HG03103 (cell line): ENCODE measurements around the gene ZNF532.

Experiments used
- ATAC-seq: cut with Tn5 transposase; IDR thresholded peaks from one replicate; pipeline ENCODE4 v1.9.1; 2021; ENCODE audit warnings: low read depth; ENCODE audit not compliant: unreplicated experiment

Gene ZNF532

DNA sequence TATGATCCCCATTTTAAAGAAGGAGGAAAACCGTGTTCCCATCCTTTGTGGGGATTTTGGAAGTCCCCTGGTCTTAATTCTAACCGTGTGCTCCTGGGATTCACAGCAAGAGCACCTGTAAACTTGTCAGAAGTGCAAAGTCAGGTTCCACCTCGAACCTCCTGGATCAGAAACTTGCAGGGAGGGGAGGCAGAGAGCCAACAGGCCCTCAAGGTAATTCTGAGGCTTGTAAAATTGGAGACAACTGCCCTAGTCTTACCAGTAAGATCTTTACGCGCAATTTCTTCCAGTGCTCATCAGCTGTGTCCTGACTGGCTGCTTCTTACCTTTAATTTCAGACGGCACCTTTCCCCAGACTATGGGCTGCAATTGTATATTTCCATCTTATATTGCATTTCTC, 161.7 kb downstream of the ZNF532 start:
- no peak for ATAC-seq

DNA sequence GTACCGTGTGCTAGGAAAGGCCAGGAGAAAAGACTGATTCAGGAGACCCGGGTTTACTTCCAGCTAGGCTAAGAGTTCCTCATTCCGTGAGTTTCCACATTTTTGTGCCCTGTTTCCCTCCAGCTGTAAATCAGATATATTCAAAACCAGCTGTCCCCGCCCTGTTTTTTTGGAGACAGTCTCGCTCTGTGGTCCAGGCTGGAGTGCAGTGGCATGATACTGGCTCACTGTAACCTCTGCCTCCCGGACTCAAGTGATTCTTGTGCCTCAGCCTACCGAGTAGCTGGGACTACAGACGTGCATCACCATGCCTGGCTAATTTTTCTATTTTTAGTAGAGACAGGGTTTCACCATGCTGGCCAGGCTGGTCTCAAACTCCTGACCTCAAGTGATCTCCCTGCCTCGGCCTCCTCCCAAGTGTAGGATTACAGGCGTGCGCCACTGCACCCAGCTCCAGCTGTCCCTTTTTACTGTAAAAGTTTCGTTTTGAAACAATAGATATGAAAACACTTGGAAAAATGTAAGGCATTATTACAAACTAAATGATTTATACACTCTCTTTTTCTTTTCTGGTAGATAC, 162.2 kb downstream of the ZNF532 start:
- ATAC-seq, result no peak

DNA sequence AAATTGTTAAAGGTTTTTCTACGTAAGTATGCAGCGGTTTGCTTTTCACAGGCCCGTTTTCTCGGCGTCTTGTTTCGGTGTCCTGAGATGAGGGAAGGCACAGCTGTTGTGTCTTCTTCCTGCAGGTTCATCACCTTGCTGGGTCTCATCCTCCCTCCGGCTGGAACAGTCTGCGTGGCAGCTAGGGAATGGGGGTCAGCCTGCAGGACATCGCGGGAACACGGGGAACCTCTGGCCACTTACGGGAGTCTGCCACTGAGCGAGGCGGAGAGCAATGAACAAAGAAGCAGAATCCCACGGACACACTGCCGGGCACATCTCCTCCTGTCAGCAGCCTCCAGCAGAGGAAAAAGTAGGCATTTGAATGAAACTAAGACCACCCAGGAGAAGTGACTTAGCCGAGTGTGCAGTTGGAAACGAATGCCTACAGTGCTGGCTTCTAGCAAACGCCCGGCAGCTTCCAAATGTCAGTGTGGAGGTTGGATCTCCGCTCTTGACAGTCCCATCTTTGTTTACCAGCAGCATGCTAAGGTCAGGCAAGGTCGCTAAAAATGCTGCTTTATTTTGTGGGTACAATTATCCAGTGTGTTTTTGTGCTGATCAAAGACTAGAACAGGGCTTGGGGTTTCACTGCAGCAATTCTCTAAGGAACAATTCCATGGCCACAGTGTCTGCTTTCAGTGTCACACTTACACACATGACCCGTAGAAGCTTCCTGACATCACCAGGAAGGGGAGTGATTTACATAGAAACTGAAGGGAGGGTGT, 165.2 kb downstream of the ZNF532 start:
- no peak for ATAC-seq

DNA sequence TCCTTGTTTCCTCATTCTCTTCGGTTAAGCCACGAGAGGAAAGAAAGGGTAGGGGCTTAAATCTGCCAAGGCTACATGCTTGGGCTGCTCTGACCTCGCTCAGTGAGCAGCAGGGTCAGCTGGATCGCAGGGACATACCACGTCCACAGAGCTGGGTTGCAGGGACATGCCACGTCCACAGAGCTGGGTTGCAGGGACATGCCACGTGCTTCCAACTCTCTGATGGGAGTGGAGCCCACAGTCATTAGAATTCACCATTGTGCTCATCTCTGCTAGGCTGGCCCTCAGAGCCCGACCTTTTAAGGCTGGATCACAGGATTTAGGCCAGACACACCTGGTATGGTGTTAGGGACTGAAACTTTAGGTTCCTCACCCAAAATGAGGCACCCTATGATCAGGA, 167.6 kb downstream of the ZNF532 start:
- no peak for ATAC-seq

GRCh38 chr18:59033359-59033758, 168.7 kb downstream of the ZNF532 start:
- no peak for ATAC-seq

DNA sequence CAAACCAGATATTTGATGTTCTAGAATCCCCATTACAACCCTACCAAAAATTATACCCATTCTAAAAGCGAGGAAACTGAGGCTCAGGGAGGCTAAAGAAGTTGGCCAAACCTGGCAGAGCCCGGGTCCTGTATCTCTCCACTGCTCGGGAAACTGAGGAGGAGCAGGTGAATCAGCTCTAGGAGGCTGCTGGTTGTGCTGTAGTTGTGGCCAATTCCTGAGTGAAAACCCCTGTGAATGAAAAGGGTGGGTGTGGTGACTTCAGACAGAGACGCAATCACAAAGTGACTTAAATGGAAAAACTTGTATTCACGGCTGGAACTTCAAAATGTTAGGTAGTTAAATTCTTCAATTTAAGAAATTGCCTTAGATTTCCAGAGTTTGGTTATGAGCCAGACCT, 169.3 kb downstream of the ZNF532 start:
- no peak for ATAC-seq

GRCh38 chr18:59035591-59035990, 170.9 kb downstream of the ZNF532 start:
- no peak for ATAC-seq
